Heart left ventricle (tissue), 16 donors: ENCODE results near the gene ZNF148. TPM values are rescaled to one million over a fixed set of nuclear protein-coding genes. Genes with fewer than 3 reads are reported as not detected.

ENCODE experiments used
- ATAC-seq, 4 donors: fragments of 200-7000 bp; cut with Tn5 transposase; one replicate each; pipeline ENCODE4 v1.9.1; 2020 to 2022; ENCODE audit warnings: moderate library complexity in 4 of 4, mild to moderate bottlenecking in 3 of 4, moderate number of reproducible peaks in 1 of 4
- DNase-seq, 5 donors: peaks; one replicate each; pipeline ENCODE4 v3.0.0-alpha.2; 2020
- H3K27ac ChIP-seq, 12 donors: fragments of 200-600 bp; sonication (generic) in 4 of 12; one replicate each; pipeline versions ENCODE4 v1.5.0 to v1.8.0; 2016 to 2022; ENCODE audit warnings: mild to moderate bottlenecking in 2 of 12
- H3K27me3 ChIP-seq, 9 donors: fragments of 200-600 bp; sonication (generic) in 2 of 9; one replicate each; pipeline versions ENCODE4 v1.5.1 to v1.8.0; 2016 to 2022; ENCODE audit warnings: mild to moderate bottlenecking in 3 of 9
- H3K36me3 ChIP-seq, 9 donors: fragments of 200-600 bp; sonication (generic) in 2 of 9; one replicate each; pipeline versions ENCODE4 v1.5.0 to v1.8.0; 2018 to 2022; ENCODE audit warnings: mild to moderate bottlenecking in 2 of 9
- H3K4me1 ChIP-seq, 12 donors: fragments of 200-600 bp; sonication (generic) in 4 of 12; one replicate each; pipeline versions ENCODE4 v1.5.0 to v1.8.0; 2016 to 2022; ENCODE audit warnings: mild to moderate bottlenecking in 3 of 12
- H3K4me3 ChIP-seq, 12 donors: fragments of 200-600 bp; sonication (generic) in 4 of 12; one replicate each; pipeline versions ENCODE4 v1.5.0 to v1.8.0; 2017 to 2022; ENCODE audit warnings: mild to moderate bottlenecking in 9 of 12, moderate library complexity in 4 of 12
- H3K9me3 ChIP-seq, 12 donors: fragments of 200-600 bp; sonication (generic) in 4 of 12; one replicate each; pipeline versions ENCODE4 v1.5.0 to v1.8.0; 2016 to 2022; ENCODE audit warnings: mild to moderate bottlenecking in 1 of 12
- CTCF ChIP-seq, 12 donors: fragments of 200-600 bp; sonication (generic) in 4 of 12; IDR thresholded peaks; one replicate each; pipeline versions ENCODE4 v1.5.0 to v1.8.0; 2018 to 2022; ENCODE audit warnings: antibody characterized with exemption in 12 of 12, mild to moderate bottlenecking in 5 of 12
- POLR2A ChIP-seq, 2 donors: fragments of 450-650 bp; IDR thresholded peaks; one replicate each; pipeline ENCODE4 v1.6.1; 2017; ENCODE audit warnings: antibody characterized with exemption in 2 of 2, mild to moderate bottlenecking in 2 of 2, moderate library complexity in 2 of 2
- WGBS, 4 donors: extraction: QIAGEN DNeasy Blood & Tissue Kit in 2 of 4; methylation state at CpG; one replicate each; pipeline versions ENCODE4 v1.1.5 to v1.1.7; 2013 to 2018; 5-methylcytosine and 5-hydroxymethylcytosine counted together
- intact Hi-C, 10 donors: fragments of 100-400 bp; cut with DNase I; formaldehyde crosslinking; loops; one replicate each; pipeline versions ENCODE4 v1.11.1 to v1.14.2; 2022
- polyA plus RNA-seq, 2 donors: library from polyadenylated mRNA; stranded (reverse); fragments of 200-250 nt; gene quantifications; one replicate each; pipeline ENCODE4 v1.2.3, GENCODE V29; 2013
- total RNA-seq, 9 donors: library from RNA; depleted of rRNA in 2 of 9; stranded (reverse); fragments of >200 nt in 2 of 9; fragmentation: NEBNext Ultra II Directional in 3 of 9; extraction: Animal tissue kit (Norgen Biotek cat#: 25700) in 3 of 9; gene quantifications; one replicate each; pipeline versions ENCODE4 v1.1.0 to v1.2.4, GENCODE V29; 2016 to 2023
- donor health status: ischemic (EF 13 %, LVEDD 7.1; RV severe dilation, severe dysfunction).
- donor health status: healthy with polysubstance abuse.
- donor health status: DM: no; HTN: yes; CAD: no.
- donor health status: DM: no; HTN: no; CAD: no.
- donor health status: ischemic (EF 25% LVEDD 6.9; RV normal size, moderate dysfunction).
- donor health status: ischemic (EF 25% LVEDD 5.7; RV mildly dilated, moderate dysfunction).
- donor health status: healthy.
- donor health status: DM: yes; HTN: yes; CAD: no.
- donor health status: ischemic (EF 35%, LVEDD 5.7; RV mildly dilated, moderate dysfunction).
- donor health status: nonischemic (EF 11% LVEDD 7.7; RV severe dilation, severe dysfunction).
- donor health status: DM: yes; HTN: yes; CAD: no.
- donor health status: PGD.
- donor health status: ischemic (EF 29% LVEDD 5.4; RV normal size, mild dysfunction).
- donor health status: nonischemic (EF 23%, LVEDD 6.1; RV moderate dilation, normal function).

ZNF148 gene
- total and polyA plus RNA-seq, 11 donors: 4.5 to 62.4 (median 39.0) TPM

- H3K27me3 ChIP-seq: no peaks in the 10 kb centered on the region
- peaks cover 0 to 39% (median 21%) of the 10 kb centered on the region in 9 donors for H3K36me3 ChIP-seq
- TF ChIP-seq CTCF (IDR thresholded peaks at IDR 0.05): no peak
- TF ChIP-seq POLR2A (IDR thresholded peaks at IDR 0.05): no peak
- ATAC-seq (no peak), DNase-seq (no peak)
- no peaks in the 10 kb centered on the region for H3K9me3 ChIP-seq
- peaks cover 0 to 15% (median 0%) of the 10 kb centered on the region in 12 donors for H3K4me1 ChIP-seq
- no peak overlapping the region for H3K27ac ChIP-seq
- intact Hi-C loops: loop anchor here in 1 of 10 donors (10.0 kb wide), 1 partner anchor 58 kb away; the partner anchor contains the start of gene ZNF148
- H3K4me3 ChIP-seq: no peak overlapping the region
Observed at GRCh38 chr3:125316949-125317348, 58.2 kb downstream of the ZNF148 start.

DNA sequence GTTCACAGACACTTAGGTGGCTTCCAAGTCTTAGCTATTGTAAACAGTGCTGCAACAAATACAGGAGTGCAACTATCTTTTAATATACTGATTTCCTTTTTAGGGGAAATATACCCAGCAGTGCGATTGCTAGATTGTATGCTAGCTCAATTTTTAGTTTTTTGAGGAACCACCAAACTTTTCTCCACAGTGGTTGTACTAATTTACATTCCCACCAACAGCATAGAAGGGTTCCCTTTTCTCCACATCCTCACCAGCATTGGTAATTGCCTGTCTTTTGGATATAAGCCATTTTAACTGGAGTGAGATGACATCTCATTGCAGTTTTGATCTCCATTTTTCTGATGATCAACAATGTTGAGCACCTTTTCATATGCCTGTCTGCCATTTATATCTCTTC, 58.9 kb downstream of the ZNF148 start:
- no peaks in the 10 kb centered on the region for H3K9me3 ChIP-seq
- H3K27me3 ChIP-seq: no peaks in the 10 kb centered on the region
- H3K4me1 ChIP-seq: peaks cover 0 to 20% (median 0%) of the 10 kb centered on the region in 12 donors
- DNase-seq (no peak), ATAC-seq (no peak)
- no peak overlapping the region for H3K27ac ChIP-seq
- 94 to 97% (median 95%) methylated on average over 1 of the region's 1 CpG for WGBS, 4 donors
- intact Hi-C loops: loop anchor here in 1 of 10 donors (10.0 kb wide), 1 partner anchor 59 kb away; the partner anchor contains the start of gene ZNF148
- TF ChIP-seq CTCF (IDR thresholded peaks at IDR 0.05) (no peak), POLR2A (IDR thresholded peaks at IDR 0.05) (no peak)
- peaks cover 0 to 34% (median 24%) of the 10 kb centered on the region in 9 donors for H3K36me3 ChIP-seq
- no peak overlapping the region for H3K4me3 ChIP-seq

- peaks cover 0 to 36% (median 0%) of the 10 kb centered on the region in 12 donors for H3K4me1 ChIP-seq
- WGBS, 4 donors: 85 to 90% (median 88%) methylated on average over 6 of the region's 6 CpGs
- intact Hi-C loops: loop anchor here in 1 of 10 donors (10.0 kb wide), 1 partner anchor 62 kb away; the partner anchor contains the start of gene ZNF148
Observed at GRCh38 chr3:125313060-125313635, 62.0 kb downstream of the ZNF148 start.

More at GRCh38 chr3:125313060-125313635, 62.0 kb downstream of the ZNF148 start:
- peaks cover 0 to 35% (median 24%) of the 10 kb centered on the region in 9 donors for H3K36me3 ChIP-seq
- H3K9me3 ChIP-seq: peaks cover 0 to 6% (median 0%) of the 10 kb centered on the region in 12 donors
- ATAC-seq: peak in 1 of 4 donors; percentile 29
- H3K27me3 ChIP-seq: no peaks in the 10 kb centered on the region
- no peak overlapping the region for H3K4me3 ChIP-seq
- TF ChIP-seq CTCF (IDR thresholded peaks at IDR 0.05) (no peak), POLR2A (IDR thresholded peaks at IDR 0.05) (no peak)
- no peak overlapping the region for H3K27ac ChIP-seq
- no peak for DNase-seq
